Trophoblast cell (in vitro differentiated cells and primary cell): ENCODE measurements around the gene HEPN1.

Experiments used
- DNase-seq, 2 donors: peaks; one replicate each; pipeline ENCODE4 v3.0.0-alpha.2; 2016
- H2AFZ ChIP-seq: 2 replicates; pipeline ENCODE4 v1.6.1; 2013; ENCODE audit warnings: low read length, moderate library complexity, mild to moderate bottlenecking; ENCODE audit not compliant: insufficient read depth, poor library complexity
- H2AK5ac ChIP-seq: 2 replicates; pipeline ENCODE4 v1.6.1; 2013; ENCODE audit warnings: mild to moderate bottlenecking, low read length
- H2BK120ac ChIP-seq: 2 replicates; pipeline ENCODE4 v1.6.1; 2013; ENCODE audit warnings: low read length, mild to moderate bottlenecking, moderate library complexity; ENCODE audit not compliant: insufficient read depth, poor library complexity
- H2BK12ac ChIP-seq: 2 replicates; pipeline ENCODE4 v1.6.1; 2013; ENCODE audit warnings: mild to moderate bottlenecking, low read length, moderate library complexity
- H2BK5ac ChIP-seq: 2 replicates; pipeline ENCODE4 v1.6.1; 2013; ENCODE audit warnings: low read length, low read depth, moderate library complexity, mild to moderate bottlenecking; ENCODE audit not compliant: poor library complexity
- H3K14ac ChIP-seq: 2 replicates; pipeline ENCODE4 v1.6.1; 2013; ENCODE audit warnings: mild to moderate bottlenecking, low read length
- H3K18ac ChIP-seq: 2 replicates; pipeline ENCODE4 v1.6.1; 2013; ENCODE audit warnings: mild to moderate bottlenecking, low read length
- H3K23ac ChIP-seq: 2 replicates; pipeline ENCODE4 v1.6.1; 2013; ENCODE audit warnings: low read length
- H3K27ac ChIP-seq: 2 replicates; pipeline ENCODE4 v1.5.1; 2013; ENCODE audit warnings: low read depth, mild to moderate bottlenecking, inconsistent platforms, low read length, moderate library complexity
- H3K27me3 ChIP-seq: 2 replicates; pipeline ENCODE4 v1.6.1; 2013; ENCODE audit warnings: inconsistent platforms, mild to moderate bottlenecking, low read length, moderate library complexity; ENCODE audit not compliant: insufficient read depth
- H3K36me3 ChIP-seq, 2 experiments: 1 replicate in 1 of 2; 2 replicates in 1 of 2; pipeline ENCODE4 v1.6.1; 2013; ENCODE audit warnings: low read length in 2 of 2, mild to moderate bottlenecking in 2 of 2, moderate library complexity in 1 of 2; ENCODE audit not compliant: insufficient read depth in 2 of 2, control insufficient read depth in 1 of 2
- H3K4ac ChIP-seq: 2 replicates; pipeline ENCODE4 v1.6.1; 2013; ENCODE audit warnings: low read depth, mild to moderate bottlenecking, low read length, moderate library complexity
- H3K4me1 ChIP-seq, 2 experiments: 1 replicate in 1 of 2; 2 replicates in 1 of 2; pipeline ENCODE4 v1.6.1; 2013; ENCODE audit warnings: low read length in 2 of 2, mild to moderate bottlenecking in 2 of 2, moderate library complexity in 1 of 2; ENCODE audit not compliant: insufficient read depth in 2 of 2, control insufficient read depth in 1 of 2
- H3K4me2 ChIP-seq: 2 replicates; pipeline ENCODE4 v1.6.1; 2013; ENCODE audit warnings: inconsistent platforms, mild to moderate bottlenecking, low read length, moderate library complexity
- H3K4me3 ChIP-seq: 2 replicates; pipeline ENCODE4 v1.5.1; 2013; ENCODE audit warnings: mild to moderate bottlenecking, low read depth, low read length, inconsistent platforms
- H3K79me1 ChIP-seq: one replicate; pipeline ENCODE4 v1.6.1; 2013; ENCODE audit warnings: low read length
- H3K79me2 ChIP-seq: 2 replicates; pipeline ENCODE4 v1.6.1; 2013; ENCODE audit warnings: low read length, mild to moderate bottlenecking; ENCODE audit not compliant: control insufficient read depth, insufficient read depth, poor library complexity
- H3K9ac ChIP-seq: 2 replicates; pipeline ENCODE4 v1.6.1; 2013; ENCODE audit warnings: mild to moderate bottlenecking, low read length
- H3K9me3 ChIP-seq: 2 replicates; pipeline ENCODE4 v1.6.1; 2013; ENCODE audit warnings: low read depth, mild to moderate bottlenecking, control low read depth, inconsistent platforms, low read length; ENCODE audit not compliant: insufficient read depth
- H4K12ac ChIP-seq: 2 replicates; pipeline ENCODE4 v1.6.1; 2013; ENCODE audit warnings: low read depth, mild to moderate bottlenecking, low read length, moderate library complexity
- H4K8ac ChIP-seq: 2 replicates; pipeline ENCODE4 v1.6.1; 2013; ENCODE audit warnings: low read depth, mild to moderate bottlenecking, low read length, moderate library complexity
- H4K91ac ChIP-seq: one replicate; pipeline ENCODE4 v1.6.1; 2013; ENCODE audit warnings: low read depth, mild to moderate bottlenecking, low read length, moderate library complexity
- WGBS: extraction: QIAGEN DNeasy Blood & Tissue Kit; methylation state at CpG from one replicate; pipeline ENCODE4 v1.1.7; 2013; ENCODE audit warnings: missing lambda C conversion rate; ENCODE audit not compliant: insufficient read length, insufficient coverage; ENCODE audit errors: extremely low coverage; 5-methylcytosine and 5-hydroxymethylcytosine counted together

Gene HEPN1

DNA sequence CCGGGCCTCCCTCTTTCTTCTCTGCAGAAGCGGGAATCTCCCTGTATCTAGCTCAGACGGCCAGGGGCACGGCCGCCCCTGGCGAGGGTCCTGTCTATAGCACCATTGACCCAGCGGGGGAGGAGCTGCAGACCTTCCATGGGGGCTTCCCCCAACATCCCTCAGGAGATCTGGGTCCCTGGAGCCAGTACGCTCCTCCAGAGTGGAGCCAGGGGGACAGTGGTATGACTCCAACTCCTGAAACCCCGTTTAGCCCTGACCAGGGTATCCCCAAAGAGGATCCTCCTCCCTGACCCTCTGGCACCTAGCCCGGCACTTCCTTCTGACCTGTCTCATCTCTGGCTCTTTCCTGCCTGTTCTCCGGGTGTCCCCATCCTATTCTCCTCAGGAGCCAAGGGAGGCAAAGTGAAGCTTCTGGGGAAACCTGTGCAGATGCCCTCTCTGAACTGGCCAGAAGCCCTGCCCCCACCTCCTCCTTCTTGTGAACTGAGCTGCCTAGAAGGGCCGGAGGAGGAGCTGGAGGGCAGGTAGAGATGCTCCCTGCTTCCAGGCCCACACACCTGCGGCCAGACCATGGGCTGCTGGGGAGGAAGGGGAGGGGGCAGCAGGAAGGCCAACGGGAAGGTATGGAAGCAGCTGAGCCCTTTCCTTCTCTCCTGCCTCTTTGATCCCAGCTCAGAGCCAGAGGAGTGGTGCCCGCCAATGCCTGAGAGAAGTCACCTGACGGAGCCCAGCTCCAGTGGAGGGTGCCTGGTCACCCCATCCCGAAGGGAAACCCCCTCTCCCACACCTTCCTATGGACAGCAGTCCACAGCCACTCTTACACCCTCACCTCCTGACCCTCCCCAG lies 40.9 kb upstream of the HEPN1 start:
- no peak overlapping the region for H3K27ac ChIP-seq
- no peak overlapping the region for H2AFZ ChIP-seq
- DNase-seq = no peak
- no peak overlapping the region for H2AK5ac ChIP-seq
- H3K23ac ChIP-seq = no peak overlapping the region
- peaks cover 3% of the 10 kb centered on the region for H3K9me3 ChIP-seq
- no peaks in the 10 kb centered on the region for H3K36me3 ChIP-seq
- H3K27me3 ChIP-seq = peaks cover 12% of the 10 kb centered on the region
- no peak overlapping the region for H4K91ac ChIP-seq
- no peak overlapping the region for H4K8ac ChIP-seq
- H3K4me1 ChIP-seq = peaks cover 0 to 6% of the 10 kb centered on the region in 2 experiments
- no peak overlapping the region for H2BK120ac ChIP-seq
- H3K9ac ChIP-seq = no peak overlapping the region
- no CpG with 5 or more reads among the region's 17 CpGs for WGBS
- no peak overlapping the region for H3K4me3 ChIP-seq
- no peak overlapping the region for H3K14ac ChIP-seq
- H2BK12ac ChIP-seq = no peak overlapping the region
- H3K79me1 ChIP-seq = peaks cover 2% of the 10 kb centered on the region
- no peak overlapping the region for H3K4ac ChIP-seq
- peaks cover 2% of the 10 kb centered on the region for H3K79me2 ChIP-seq
- H4K12ac ChIP-seq = no peak overlapping the region
- H3K18ac ChIP-seq = no peak overlapping the region
- no peak overlapping the region for H2BK5ac ChIP-seq
- no peak overlapping the region for H3K4me2 ChIP-seq

DNA sequence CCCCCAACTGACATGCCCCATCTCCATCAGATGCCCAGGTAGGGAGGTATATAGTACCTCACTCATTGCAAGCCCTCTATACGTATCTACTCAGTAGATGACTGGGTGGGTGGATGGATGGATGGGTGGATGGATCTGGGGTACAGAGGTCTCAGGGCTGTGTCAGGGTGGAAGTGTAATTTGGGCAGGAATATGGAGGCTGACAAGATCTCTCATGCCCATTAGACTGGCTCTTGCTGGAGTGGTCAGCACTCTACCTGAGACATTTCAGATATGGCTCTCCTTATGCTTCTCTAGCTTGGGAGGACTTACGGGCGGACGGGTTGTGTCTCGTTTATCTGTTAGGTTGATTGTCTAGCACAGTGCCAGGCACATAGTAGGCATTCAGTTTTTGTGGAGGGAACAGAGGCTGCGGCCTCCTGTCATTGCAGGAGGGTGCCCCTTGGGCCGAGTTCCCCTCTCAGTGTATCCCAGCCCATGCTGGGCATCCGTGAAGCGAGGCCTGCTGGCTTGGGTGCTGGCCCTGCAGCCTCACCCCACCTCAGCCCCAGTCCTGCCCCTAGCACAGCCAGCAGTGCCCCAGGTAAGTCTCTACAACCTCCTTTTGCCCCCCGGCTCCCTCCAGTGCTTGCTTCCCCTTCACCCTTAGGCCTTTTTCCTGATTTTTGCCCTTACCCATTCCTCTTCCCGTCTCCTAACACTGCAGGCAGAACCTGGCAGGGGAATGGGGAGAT lies 40.1 kb upstream of the HEPN1 start:
- Histone ChIP-seq H3K79me2 (peaks cover 2% of the 10 kb centered on the region), H3K9me3 (peaks cover 3% of the 10 kb centered on the region), H3K4me2 (no peak overlapping the region), H2AFZ (no peak overlapping the region), H3K27ac (no peak overlapping the region), H3K18ac (no peak overlapping the region), H3K23ac (no peak overlapping the region), H3K4me1 (peaks cover 0 to 6% of the 10 kb centered on the region in 2 experiments), H3K14ac (no peak overlapping the region), H3K4me3 (no peak overlapping the region), H2AK5ac (no peak overlapping the region), H4K8ac (no peak overlapping the region), H4K91ac (no peak overlapping the region), H3K36me3 (no peaks in the 10 kb centered on the region), H3K79me1 (peaks cover 2% of the 10 kb centered on the region), H4K12ac (no peak overlapping the region), H2BK5ac (no peak overlapping the region), H3K9ac (no peak overlapping the region), H3K4ac (no peak overlapping the region), H3K27me3 (peaks cover 8% of the 10 kb centered on the region), H2BK120ac (no peak overlapping the region), H2BK12ac (no peak overlapping the region)
- WGBS = no CpG with 5 or more reads among the region's 11 CpGs
- DNase-seq = no peak

DNA sequence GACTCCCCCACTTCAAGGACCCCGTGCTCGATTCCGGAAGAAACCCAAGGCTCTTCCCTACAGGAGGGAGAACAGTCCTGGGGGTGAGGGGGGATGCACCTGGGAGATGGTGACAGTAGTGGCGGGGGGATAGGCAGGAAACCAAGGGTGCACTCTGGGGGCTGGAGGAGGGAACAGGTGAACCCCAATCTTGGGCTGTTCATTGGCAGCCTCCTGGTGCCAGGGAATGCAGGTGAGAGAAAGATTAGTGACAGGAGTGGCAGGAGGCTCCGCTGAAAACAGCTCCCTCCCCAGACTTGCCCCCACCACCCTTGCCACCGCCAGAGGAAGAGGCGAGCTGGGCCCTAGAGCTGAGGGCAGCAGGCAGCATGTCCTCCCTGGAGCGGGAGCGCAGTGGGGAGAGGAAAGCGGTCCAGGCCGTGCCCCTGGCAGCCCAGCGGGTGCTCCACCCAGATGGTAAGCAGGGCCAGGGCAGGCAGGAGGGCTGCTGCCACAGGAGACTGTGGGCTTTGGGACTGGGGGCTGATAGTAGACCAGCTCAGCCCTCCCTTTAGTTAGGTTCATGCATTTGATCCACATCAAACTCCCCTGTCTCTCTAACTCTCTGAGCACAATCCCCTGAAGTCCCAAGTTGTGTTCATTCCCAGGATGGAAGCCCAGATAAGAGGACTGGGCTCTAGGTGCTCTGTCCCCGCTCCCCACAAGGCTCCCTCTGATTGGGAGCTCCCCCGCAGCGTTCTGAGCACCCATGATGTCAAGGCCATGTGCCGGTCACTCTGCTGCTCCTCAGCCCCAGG lies 39.4 kb upstream of the HEPN1 start:
- Histone ChIP-seq H2AFZ (no peak overlapping the region), H3K4me1 (peaks cover 0 to 6% of the 10 kb centered on the region in 2 experiments), H3K79me1 (peaks cover 2% of the 10 kb centered on the region), H3K18ac (no peak overlapping the region), H4K91ac (no peak overlapping the region), H2BK120ac (no peak overlapping the region), H4K8ac (no peak overlapping the region), H3K4me3 (no peak overlapping the region), H3K27ac (no peak overlapping the region), H2AK5ac (no peak overlapping the region), H3K4me2 (no peak overlapping the region), H3K27me3 (peaks cover 5% of the 10 kb centered on the region), H2BK12ac (no peak overlapping the region), H3K9ac (no peak overlapping the region), H3K23ac (no peak overlapping the region), H4K12ac (no peak overlapping the region), H3K79me2 (peaks cover 2% of the 10 kb centered on the region), H2BK5ac (no peak overlapping the region), H3K4ac (no peak overlapping the region), H3K14ac (no peak overlapping the region), H3K9me3 (peaks cover 2% of the 10 kb centered on the region), H3K36me3 (no peaks in the 10 kb centered on the region)
- WGBS = no CpG with 5 or more reads among the region's 16 CpGs
- DNase-seq = no peak

- no peak overlapping the region for H3K14ac ChIP-seq
- H3K4me1 ChIP-seq = peaks cover 0 to 6% of the 10 kb centered on the region in 2 experiments
- H3K27me3 ChIP-seq = peaks cover 5% of the 10 kb centered on the region
- H3K27ac ChIP-seq = no peak overlapping the region
- no CpG with 5 or more reads among the region's 10 CpGs for WGBS
- H4K8ac ChIP-seq = no peak overlapping the region
- H3K79me1 ChIP-seq = peaks cover 2% of the 10 kb centered on the region
- H2BK12ac ChIP-seq = no peak overlapping the region
- no peak overlapping the region for H2AFZ ChIP-seq
- H3K4ac ChIP-seq = no peak overlapping the region
- no peak overlapping the region for H2BK120ac ChIP-seq
- no peak overlapping the region for H4K91ac ChIP-seq
- H3K79me2 ChIP-seq = peaks cover 2% of the 10 kb centered on the region
- no peaks in the 10 kb centered on the region for H3K36me3 ChIP-seq
- H4K12ac ChIP-seq = no peak overlapping the region
- no peak overlapping the region for H3K4me2 ChIP-seq
- no peak overlapping the region for H3K9ac ChIP-seq
- H3K4me3 ChIP-seq = no peak overlapping the region
- H2AK5ac ChIP-seq = no peak overlapping the region
- DNase-seq = no peak
- H3K9me3 ChIP-seq = peaks cover 2% of the 10 kb centered on the region
- H3K18ac ChIP-seq = no peak overlapping the region
- H3K23ac ChIP-seq = no peak overlapping the region
- no peak overlapping the region for H2BK5ac ChIP-seq
Measured at GRCh38 chr11:124880290-124880611, 38.8 kb upstream of the HEPN1 start.
